Parathyroid adenoma (tissue), 2 donors: ENCODE results near the gene STON1.
"Not testable (repeated sequence)": the region's sequence is repeated elsewhere in the genome, so short reads cannot be mapped to it uniquely, and the experiment has no call there.

Experiments used
- H2AFZ ChIP-seq: fragments of 300-600 bp; sonication (generic); one replicate; pipeline ENCODE4 v1.7.0; 2017; ENCODE audit warnings: antibody characterized with exemption, mild to moderate bottlenecking
- H3K27ac ChIP-seq: fragments of 300-600 bp; sonication (generic); one replicate; pipeline ENCODE4 v1.7.0; 2017
- H3K27me3 ChIP-seq: fragments of 300-600 bp; sonication (generic); one replicate; pipeline ENCODE4 v1.7.0; 2017; ENCODE audit warnings: low read length; ENCODE audit not compliant: control insufficient read depth, insufficient read depth
- H3K36me3 ChIP-seq: fragments of 300-600 bp; sonication (generic); one replicate; pipeline ENCODE4 v1.7.0; 2017; ENCODE audit warnings: low read length; ENCODE audit not compliant: control insufficient read depth, insufficient read depth
- H3K4me1 ChIP-seq: fragments of 300-600 bp; sonication (generic); one replicate; pipeline ENCODE4 v1.7.0; 2017; ENCODE audit warnings: control low read depth
- H3K4me2 ChIP-seq: fragments of 300-600 bp; sonication (generic); one replicate; pipeline ENCODE4 v1.7.0; 2017; ENCODE audit warnings: low read length
- H3K4me3 ChIP-seq: fragments of 300-600 bp; sonication (generic); one replicate; pipeline ENCODE4 v1.7.0; 2017; ENCODE audit warnings: low read depth, low read length
- H3K79me2 ChIP-seq: fragments of 300-600 bp; sonication (generic); one replicate; pipeline ENCODE4 v1.7.0; 2017; ENCODE audit warnings: control low read depth
- H3K9ac ChIP-seq: fragments of 300-600 bp; sonication (generic); one replicate; pipeline ENCODE4 v1.7.0; 2017; ENCODE audit warnings: mild to moderate bottlenecking
- H3K9me3 ChIP-seq: fragments of 300-600 bp; sonication (generic); one replicate; pipeline ENCODE4 v1.7.0; 2017; ENCODE audit warnings: low read length; ENCODE audit not compliant: control insufficient read depth
- TF ChIP-seq, protein P1 (sequence below): fragments of 300-600 bp; sonication (generic); IDR thresholded peaks from one replicate; pipeline ENCODE4 v1.7.0; 2017; ENCODE audit warnings: antibody characterized with exemption, mild to moderate bottlenecking
- donor health status: primary hyperparathyroidism.

Gene STON1

DNA sequence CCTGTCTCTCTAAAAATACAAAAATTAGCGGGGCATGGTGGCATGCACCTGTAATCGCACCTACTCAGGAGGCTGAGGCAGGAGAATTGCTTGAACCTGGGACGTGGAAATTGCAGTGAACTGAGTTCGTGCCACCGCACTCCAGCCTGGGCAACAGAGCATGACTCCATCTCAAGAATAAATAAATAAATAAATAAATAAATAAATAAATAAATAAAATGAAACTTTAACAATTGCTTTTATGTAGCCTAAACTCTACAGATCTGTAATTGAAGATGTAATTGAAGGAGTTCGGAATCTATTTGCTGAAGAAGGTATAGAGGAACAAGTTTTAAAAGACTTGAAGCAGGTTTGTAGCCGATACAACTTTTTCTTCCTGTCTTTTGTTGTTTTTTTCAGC is 90.7 kb downstream of the STON1 start:
- Histone ChIP-seq H3K79me2 (no peaks in the 10 kb centered on the region), H3K36me3 (no peaks in the 10 kb centered on the region), H3K27me3 (no peaks in the 10 kb centered on the region), H3K4me2 (no peak overlapping the region), H3K9ac (no peak overlapping the region), H3K9me3 (no peaks in the 10 kb centered on the region), H3K4me1 (no peaks in the 10 kb centered on the region), H3K4me3 (no peak overlapping the region), H2AFZ (no peak overlapping the region), H3K27ac (no peak overlapping the region)
- TF ChIP-seq, protein P1, sequence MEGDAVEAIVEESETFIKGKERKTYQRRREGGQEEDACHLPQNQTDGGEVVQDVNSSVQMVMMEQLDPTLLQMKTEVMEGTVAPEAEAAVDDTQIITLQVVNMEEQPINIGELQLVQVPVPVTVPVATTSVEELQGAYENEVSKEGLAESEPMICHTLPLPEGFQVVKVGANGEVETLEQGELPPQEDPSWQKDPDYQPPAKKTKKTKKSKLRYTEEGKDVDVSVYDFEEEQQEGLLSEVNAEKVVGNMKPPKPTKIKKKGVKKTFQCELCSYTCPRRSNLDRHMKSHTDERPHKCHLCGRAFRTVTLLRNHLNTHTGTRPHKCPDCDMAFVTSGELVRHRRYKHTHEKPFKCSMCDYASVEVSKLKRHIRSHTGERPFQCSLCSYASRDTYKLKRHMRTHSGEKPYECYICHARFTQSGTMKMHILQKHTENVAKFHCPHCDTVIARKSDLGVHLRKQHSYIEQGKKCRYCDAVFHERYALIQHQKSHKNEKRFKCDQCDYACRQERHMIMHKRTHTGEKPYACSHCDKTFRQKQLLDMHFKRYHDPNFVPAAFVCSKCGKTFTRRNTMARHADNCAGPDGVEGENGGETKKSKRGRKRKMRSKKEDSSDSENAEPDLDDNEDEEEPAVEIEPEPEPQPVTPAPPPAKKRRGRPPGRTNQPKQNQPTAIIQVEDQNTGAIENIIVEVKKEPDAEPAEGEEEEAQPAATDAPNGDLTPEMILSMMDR: no peak

DNA sequence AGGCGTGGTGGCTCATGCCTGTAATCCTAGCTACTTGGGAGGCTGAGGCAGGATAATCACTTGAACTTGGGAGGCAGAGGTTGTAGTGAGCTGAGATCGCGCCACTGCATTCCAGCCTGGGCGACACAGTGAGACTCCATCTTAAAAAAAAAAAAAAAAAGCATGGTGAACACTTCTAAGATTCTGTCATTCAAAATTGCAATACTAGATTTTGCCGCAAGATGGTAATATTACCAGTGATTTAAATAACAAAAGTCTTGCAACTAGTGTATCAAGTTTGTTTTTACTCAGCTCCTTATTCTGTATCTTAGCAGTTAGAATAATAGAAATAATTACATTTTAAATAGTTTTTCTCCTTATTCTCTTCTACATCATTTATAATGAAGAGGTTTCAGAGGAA is 92.7 kb downstream of the STON1 start:
- not testable (repeated sequence) for H2AFZ ChIP-seq, H3K9me3 ChIP-seq, H3K4me3 ChIP-seq, H3K36me3 ChIP-seq, H3K79me2 ChIP-seq, H3K9ac ChIP-seq, H3K4me2 ChIP-seq, H3K27ac ChIP-seq, H3K27me3 ChIP-seq, H3K4me1 ChIP-seq

DNA sequence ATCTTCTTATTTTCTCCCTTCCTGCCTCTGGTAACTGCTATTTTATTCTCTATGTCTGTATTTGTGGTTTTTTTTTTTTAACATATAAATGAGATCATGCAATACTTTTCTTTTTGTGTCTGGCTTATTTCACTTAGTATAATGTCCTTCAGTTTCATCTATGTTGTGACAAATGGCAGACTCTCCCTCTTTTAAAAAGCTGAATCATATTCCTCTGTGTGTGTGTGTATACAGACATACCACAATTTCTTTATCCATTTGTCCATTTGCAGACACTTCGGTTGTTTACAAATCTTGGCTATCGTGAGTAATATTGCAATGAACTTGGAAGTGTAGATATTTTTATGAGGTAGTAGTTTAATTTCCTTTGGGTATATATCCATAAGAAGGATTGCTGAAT is 94.7 kb downstream of the STON1 start:
- Histone ChIP-seq H3K9ac (no peak overlapping the region), H3K36me3 (no peaks in the 10 kb centered on the region), H3K27me3 (no peaks in the 10 kb centered on the region), H3K4me2 (no peak overlapping the region), H3K4me3 (no peak overlapping the region), H3K4me1 (no peaks in the 10 kb centered on the region), H3K79me2 (no peaks in the 10 kb centered on the region), H3K27ac (no peak overlapping the region), H3K9me3 (no peaks in the 10 kb centered on the region), H2AFZ (no peak overlapping the region)
- TF ChIP-seq, protein P1: no peak

DNA sequence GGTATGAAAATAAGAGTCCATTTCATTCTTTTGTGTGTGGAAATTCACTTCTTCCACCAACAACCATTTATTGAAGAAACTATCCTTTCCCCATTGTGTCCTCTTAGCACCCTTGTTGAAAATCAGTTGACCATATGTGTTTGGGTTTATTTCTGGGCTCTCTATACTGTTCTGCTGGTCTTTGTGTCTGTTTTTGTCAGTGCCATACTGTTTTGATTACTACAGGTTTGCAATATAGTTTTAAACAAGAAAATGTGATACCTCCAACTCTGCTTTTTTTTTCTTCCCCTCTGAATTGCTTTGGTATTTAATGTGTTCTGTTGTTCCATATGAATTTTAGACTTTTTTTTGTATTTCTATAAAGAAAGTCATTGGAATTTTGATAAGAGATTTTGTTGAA is 96.1 kb downstream of the STON1 start:
- TF ChIP-seq, protein P1: no peak
- H3K27me3 ChIP-seq: no peaks in the 10 kb centered on the region
- H2AFZ ChIP-seq: no peak overlapping the region
- H3K9me3 ChIP-seq: no peaks in the 10 kb centered on the region
- H3K4me2 ChIP-seq: no peak overlapping the region
- H3K79me2 ChIP-seq: no peaks in the 10 kb centered on the region
- no peak overlapping the region for H3K27ac ChIP-seq
- no peak overlapping the region for H3K4me3 ChIP-seq
- H3K4me1 ChIP-seq: no peaks in the 10 kb centered on the region
- no peak overlapping the region for H3K9ac ChIP-seq
- H3K36me3 ChIP-seq: no peaks in the 10 kb centered on the region

DNA sequence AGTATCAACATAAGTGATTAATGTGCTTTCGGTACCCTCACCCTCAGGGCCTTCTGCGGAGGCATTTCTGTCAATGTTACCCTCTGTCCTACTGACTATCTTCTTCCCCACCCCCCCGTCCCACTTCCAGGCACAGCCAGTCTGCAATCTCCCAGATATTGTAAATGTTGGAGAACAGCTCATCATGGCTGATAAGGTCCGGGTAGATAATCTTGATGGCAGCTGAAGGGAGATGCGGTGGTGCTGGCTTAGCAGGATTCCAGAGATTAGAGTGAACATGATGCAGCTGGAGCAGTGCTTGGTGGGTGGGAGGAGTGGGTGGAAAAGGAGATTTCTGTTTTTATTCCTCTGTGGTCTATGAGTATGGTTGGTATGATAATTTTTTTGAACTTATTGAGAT is 103.2 kb downstream of the STON1 start:
- Histone ChIP-seq H3K4me1 (no peaks in the 10 kb centered on the region), H2AFZ (no peak overlapping the region), H3K27ac (no peak overlapping the region), H3K9ac (no peak overlapping the region), H3K4me3 (no peak overlapping the region), H3K27me3 (no peaks in the 10 kb centered on the region), H3K9me3 (no peaks in the 10 kb centered on the region), H3K4me2 (no peak overlapping the region), H3K79me2 (no peaks in the 10 kb centered on the region), H3K36me3 (no peaks in the 10 kb centered on the region)
- TF ChIP-seq, protein P1: no peak
